ENCODE measurements around the gene CTSA.

CTSA gene

GRCh38 chr20:45940469-45940868, 49.3 kb downstream of the CTSA start:
- no peak for DNase-seq

DNA sequence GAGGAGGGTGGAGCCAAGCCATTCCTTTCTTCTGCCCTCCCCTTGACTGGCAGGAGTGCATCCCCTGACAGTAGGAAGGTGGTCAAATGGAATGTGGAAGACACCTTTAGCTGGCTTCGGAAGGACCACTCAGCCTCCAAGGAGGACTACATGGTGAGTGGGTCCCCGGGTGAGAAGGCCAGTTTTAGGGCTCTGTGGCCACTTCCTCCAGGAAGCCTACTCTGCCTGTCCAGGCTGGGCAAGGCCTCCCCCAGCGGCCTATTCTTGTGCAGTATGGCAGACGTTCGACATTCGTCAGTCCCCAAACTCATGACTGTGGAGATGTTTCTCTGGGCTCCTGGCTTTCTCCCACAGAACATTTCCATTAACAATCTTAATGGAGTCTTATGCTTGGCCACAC, 52.5 kb downstream of the CTSA start:
- DNase-seq, result no peak

- peak; percentile 54 to 73 for DNase-seq
These were observed 53.2 kb downstream of the CTSA start for GRCh38 chr20:45944151-45944964.

DNA sequence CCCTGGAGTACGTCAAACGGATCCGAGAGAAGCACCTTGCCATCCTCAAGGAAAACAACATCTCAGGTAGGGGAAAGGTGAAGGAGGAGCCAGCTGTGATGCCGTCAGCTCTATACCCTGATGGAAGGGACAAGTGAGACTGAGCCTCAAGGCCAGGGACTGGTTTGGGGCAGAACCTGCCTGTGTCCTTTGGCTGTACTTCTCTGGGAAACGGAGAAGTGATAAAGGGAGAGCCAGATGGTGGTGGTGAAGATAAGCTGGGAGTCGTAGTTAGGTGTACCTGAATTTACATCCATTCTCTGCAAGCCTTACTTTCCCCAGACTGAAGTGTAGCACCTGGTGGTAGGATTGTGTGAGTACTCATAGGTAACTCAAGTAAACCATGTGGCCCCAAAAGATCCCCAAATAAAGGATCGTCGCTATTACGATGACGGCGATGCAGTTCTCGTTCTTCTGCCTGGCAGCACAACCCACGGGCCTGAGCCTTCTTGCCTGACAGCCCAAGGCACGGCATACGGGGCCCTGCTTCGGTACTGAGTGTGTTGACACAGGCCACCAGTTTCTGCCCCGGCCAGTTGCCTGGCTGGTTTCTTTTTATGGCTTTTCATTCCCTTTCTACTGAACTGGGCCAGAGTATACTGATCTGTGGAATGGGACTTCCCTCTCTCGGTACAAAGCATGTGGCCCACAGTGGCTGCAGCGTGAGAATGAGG, 54.0 kb downstream of the CTSA start:
- DNase-seq, result no peak

DNA sequence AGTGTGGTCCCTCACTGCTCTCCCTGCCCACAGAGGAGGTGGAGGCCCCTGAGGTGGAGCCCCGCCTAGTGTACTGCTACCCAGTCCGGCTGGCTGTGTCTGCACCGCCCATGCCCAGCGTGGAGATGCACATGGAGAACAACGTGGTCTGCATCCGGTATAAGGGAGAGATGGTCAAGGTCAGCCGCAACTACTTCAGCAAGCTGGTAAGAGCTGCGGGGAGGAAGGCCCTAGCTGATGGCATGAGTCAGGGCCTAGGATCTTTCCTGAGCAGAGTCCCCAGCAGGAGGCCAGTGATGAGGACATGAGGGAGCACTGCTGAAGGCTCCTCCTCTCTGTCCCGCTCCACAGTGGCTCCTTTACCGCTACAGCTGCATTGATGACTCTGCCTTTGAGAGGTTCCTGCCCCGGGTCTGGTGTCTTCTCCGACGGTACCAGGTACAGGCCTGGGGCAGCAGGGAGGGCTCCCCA, 54.6 kb downstream of the CTSA start:
- DNase-seq, result peak; percentile 13 to 53

DNA sequence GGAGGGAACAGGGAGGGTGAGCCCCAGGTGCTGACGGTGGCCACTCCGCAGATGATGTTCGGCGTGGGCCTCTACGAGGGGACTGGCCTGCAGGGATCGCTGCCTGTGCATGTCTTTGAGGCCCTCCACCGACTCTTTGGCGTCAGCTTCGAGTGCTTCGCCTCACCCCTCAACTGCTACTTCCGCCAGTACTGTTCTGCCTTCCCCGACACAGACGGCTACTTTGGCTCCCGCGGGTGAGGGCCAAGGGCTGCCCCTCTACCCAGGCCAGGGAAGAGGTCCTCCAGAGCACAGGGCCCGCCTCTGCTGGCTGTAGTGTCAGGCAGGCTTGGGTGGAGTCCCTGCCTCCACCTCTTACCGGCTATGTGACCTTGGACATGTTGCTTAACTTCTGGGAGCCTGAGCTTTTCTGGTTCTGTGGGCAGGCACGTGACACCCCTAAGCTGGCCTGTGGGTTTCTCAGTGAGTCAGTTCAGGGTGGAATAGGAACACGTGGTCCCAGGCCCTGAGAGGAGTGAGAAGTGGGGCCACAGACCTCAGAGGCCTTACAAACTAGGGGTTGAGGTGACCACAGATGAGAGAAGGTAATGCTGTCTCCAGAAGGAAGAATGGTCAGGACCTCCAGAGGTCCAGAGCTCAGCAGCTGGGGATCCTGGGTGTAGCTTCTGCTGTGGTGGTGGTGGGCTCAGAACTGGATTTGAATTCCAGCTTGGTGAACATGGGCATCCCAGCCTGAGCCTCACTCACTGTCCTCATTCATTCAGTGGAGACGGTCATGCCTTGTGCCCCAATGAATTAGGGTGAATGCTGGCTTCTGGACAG, 55.2 kb downstream of the CTSA start:
- peak; percentile 82 to 94 for DNase-seq

DNA sequence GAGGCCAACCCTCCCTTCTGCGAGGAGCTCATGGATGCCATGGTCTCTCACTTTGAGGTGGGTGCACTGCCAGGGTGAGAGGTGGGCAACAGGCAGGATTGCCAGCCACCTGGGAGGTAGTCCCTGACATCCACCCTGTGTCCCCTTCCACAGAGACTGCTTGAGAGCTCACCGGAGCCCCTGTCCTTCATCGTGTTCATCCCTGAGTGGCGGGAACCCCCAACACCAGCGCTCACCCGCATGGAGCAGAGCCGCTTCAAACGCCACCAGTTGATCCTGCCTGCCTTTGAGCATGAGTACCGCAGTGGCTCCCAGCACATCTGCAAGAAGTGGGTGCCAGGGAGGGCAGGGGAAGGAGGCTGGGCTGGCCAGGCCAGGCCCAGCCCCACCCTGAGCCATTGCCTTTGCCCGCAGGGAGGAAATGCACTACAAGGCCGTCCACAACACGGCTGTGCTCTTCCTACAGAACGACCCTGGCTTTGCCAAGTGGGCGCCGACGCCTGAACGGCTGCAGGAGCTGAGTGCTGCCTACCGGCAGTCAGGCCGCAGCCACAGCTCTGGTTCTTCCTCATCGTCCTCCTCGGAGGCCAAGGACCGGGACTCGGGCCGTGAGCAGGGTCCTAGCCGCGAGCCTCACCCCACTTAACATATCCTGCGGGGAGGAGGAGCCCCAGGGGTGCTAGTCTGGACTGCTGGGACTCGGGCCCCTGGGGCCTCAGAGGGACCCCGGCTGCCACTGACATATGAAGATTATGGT, 56.2 kb downstream of the CTSA start:
- DNase-seq, result no peak

GRCh38 chr20:45948261-45948733, 57.2 kb downstream of the CTSA start:
- DNase-seq, result no peak
